GM21526 (cell line): ENCODE data around the gene CACNB4.

ENCODE experiments used
- ATAC-seq: cut with Tn5 transposase; IDR thresholded peaks from one replicate; pipeline ENCODE4 v1.9.1; 2021; ENCODE audit warnings: moderate library complexity; ENCODE audit not compliant: unreplicated experiment, low FRiP score

CACNB4 gene

GRCh38 chr2:151840216-151841046 is 258.4 kb downstream of the CACNB4 start:
- peak; percentile 99 for ATAC-seq

- ATAC-seq: no peak
Measured at GRCh38 chr2:151837926-151838325, 260.9 kb downstream of the CACNB4 start.

- peak; percentile 84 for ATAC-seq
Measured at GRCh38 chr2:151833984-151834383, 264.9 kb downstream of the CACNB4 start.

GRCh38 chr2:151830961-151831360 is 267.9 kb downstream of the CACNB4 start:
- ATAC-seq: no peak

- no peak for ATAC-seq
Measured at GRCh38 chr2:151828890-151829324, 269.9 kb downstream of the CACNB4 start.

GRCh38 chr2:151828143-151828889 is 270.5 kb downstream of the CACNB4 start, which contains the start of gene ARL5A:
Gene ARL5A (minus strand): TSS chr2:151828421. CDS start chr2:151828176, 245 bp downstream.
- peak; percentile 94 for ATAC-seq

- peak; percentile 22 for ATAC-seq
Measured at GRCh38 chr2:151827564-151828142, 271.2 kb downstream of the CACNB4 start.

GRCh38 chr2:151826737-151827157 is 272.1 kb downstream of the CACNB4 start:
- ATAC-seq: no peak

GRCh38 chr2:151824886-151825285 is 274.0 kb downstream of the CACNB4 start:
- ATAC-seq: no peak

GRCh38 chr2:151823651-151824050 is 275.2 kb downstream of the CACNB4 start:
- ATAC-seq: no peak

- ATAC-seq: peak; percentile 47
Measured at GRCh38 chr2:151819920-151820319, 278.9 kb downstream of the CACNB4 start.

GRCh38 chr2:151817929-151818328 is 280.9 kb downstream of the CACNB4 start:
- no peak for ATAC-seq

- no peak for ATAC-seq
Measured at GRCh38 chr2:151816843-151817242, 282.0 kb downstream of the CACNB4 start.

GRCh38 chr2:151815821-151816489 is 282.9 kb downstream of the CACNB4 start:
- no peak for ATAC-seq

GRCh38 chr2:151810489-151810888 is 288.4 kb downstream of the CACNB4 start:
- ATAC-seq: no peak

- no peak for ATAC-seq
Measured at GRCh38 chr2:151809073-151809383, 289.8 kb downstream of the CACNB4 start.

GRCh38 chr2:151808258-151809072 is 290.4 kb downstream of the CACNB4 start:
- ATAC-seq: no peak

- ATAC-seq: no peak
Measured at GRCh38 chr2:151805961-151806360, 292.9 kb downstream of the CACNB4 start.

GRCh38 chr2:151805343-151805742 is 293.5 kb downstream of the CACNB4 start:
- no peak for ATAC-seq

GRCh38 chr2:151803811-151804210 is 295.0 kb downstream of the CACNB4 start:
- ATAC-seq: no peak
